ENCODE data around the gene B3GNT7. TPM values are rescaled to one million over a fixed set of nuclear protein-coding genes. Genes with fewer than 3 reads are reported as not detected.

The B3GNT7 gene
- total and polyA plus RNA-seq, 12 donors: 2.2 to 71.6 (median 47.7) TPM

DNA sequence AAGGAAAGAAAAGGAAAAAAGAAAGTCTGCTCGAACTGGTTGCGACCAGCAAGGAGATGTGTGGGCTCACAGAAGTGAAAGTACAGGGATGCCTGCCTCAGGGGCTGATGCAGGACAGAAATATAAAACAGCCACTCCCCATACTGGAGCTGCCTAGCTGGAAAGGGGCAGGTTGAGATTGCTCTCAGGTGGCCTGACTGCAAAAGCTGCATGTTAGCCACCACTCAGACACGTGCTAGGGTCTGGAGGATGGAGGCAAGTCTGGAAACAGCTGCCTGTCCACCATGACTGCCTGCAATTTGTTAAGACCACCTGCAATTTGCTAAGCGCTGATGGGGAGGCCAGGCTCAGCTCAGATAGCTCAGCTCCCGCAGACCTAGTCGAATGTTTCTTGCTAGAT lies 17.9 kb downstream of the B3GNT7 start:
- intact Hi-C loops (cut with DNase I): loop anchor here (5.0 to 10.0 kb wide), 3 partner anchors 121 to 309 kb away; no protein-coding TSS in a partner anchor
- no peaks in the 10 kb centered on the region for H3K36me3 ChIP-seq (replicated peaks in 1 of 2)
- DNase-seq: no peak
- peaks cover 0 to 11% of the 10 kb centered on the region in 2 donors for H3K4me1 ChIP-seq (replicated peaks in 1 of 2)
- WGBS, 4 donors: 84 to 92% (median 89%) methylated on average over 5 to 6 of the region's 6 CpGs
- TF ChIP-seq CTCF (IDR thresholded peaks at IDR 0.05) (no peak), POLR2A (IDR thresholded peaks at IDR 0.05) (no peak)
- H3K9me3 ChIP-seq (replicated peaks in 1 of 3): no peaks in the 10 kb centered on the region
- no peaks in the 10 kb centered on the region for H3K27me3 ChIP-seq
- no peak overlapping the region for H3K4me3 ChIP-seq
- H3K27ac ChIP-seq: peak overlapping the region in 1 of 5 donors; percentile 85

- 57 to 65% (median 59%) methylated on average over 15 of the region's 15 CpGs for WGBS, 4 donors
- no peak for DNase-seq
Observed at GRCh38 chr2:231413921-231414476, 18.5 kb downstream of the B3GNT7 start.

DNA sequence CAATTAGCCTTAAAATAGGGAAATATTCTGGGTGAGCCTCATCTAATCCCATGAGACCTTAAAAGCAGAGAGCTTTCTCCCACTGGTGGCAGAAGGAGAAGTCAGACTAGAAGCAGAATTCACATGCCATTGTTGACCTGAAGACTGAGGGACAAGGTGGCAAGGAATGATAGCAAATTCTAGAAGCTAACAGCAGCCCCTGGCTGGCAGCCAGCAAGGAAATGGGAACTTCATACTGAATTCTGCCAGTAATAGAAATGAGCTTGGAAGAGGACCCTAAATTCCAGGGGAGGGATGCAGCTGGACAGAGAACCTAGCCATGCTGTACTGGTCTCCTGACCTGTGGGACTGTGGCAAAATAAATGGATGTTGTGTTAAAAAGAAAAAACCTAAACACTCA lies 19.5 kb downstream of the B3GNT7 start:
- TF ChIP-seq POLR2A (IDR thresholded peaks at IDR 0.05) (no peak), CTCF (IDR thresholded peaks at IDR 0.05) (no peak)

More at GRCh38 chr2:231413921-231414476, 18.5 kb downstream of the B3GNT7 start:
- H3K27ac ChIP-seq: peak overlapping the region in 1 of 5 donors; percentile 49
- intact Hi-C loops (cut with DNase I): loop anchor here (5.0 to 10.0 kb wide), 3 partner anchors 122 to 309 kb away; no protein-coding TSS in a partner anchor
- H3K4me1 ChIP-seq (replicated peaks in 1 of 2): peaks cover 0 to 7% of the 10 kb centered on the region in 2 donors
- no peaks in the 10 kb centered on the region for H3K9me3 ChIP-seq (replicated peaks in 1 of 3)
- no peaks in the 10 kb centered on the region for H3K27me3 ChIP-seq
- H3K36me3 ChIP-seq (replicated peaks in 1 of 2): no peaks in the 10 kb centered on the region
- H3K4me3 ChIP-seq: no peak overlapping the region
- TF ChIP-seq POLR2A (IDR thresholded peaks at IDR 0.05): no peak
- no peak for TF ChIP-seq CTCF (IDR thresholded peaks at IDR 0.05)

GRCh38 chr2:231418820-231419640 lies 23.5 kb downstream of the B3GNT7 start:
- TF ChIP-seq POLR2A (IDR thresholded peaks at IDR 0.05): no peak
- no peak for TF ChIP-seq CTCF (IDR thresholded peaks at IDR 0.05)

More for the DNA sequence above, 19.5 kb downstream of the B3GNT7 start:
- H3K4me3 ChIP-seq: no peak overlapping the region
- H3K36me3 ChIP-seq (replicated peaks in 1 of 2): no peaks in the 10 kb centered on the region
- no peaks in the 10 kb centered on the region for H3K27me3 ChIP-seq
- peaks cover 0 to 6% of the 10 kb centered on the region in 2 donors for H3K4me1 ChIP-seq (replicated peaks in 1 of 2)
- intact Hi-C loops (cut with DNase I): loop anchor here in 1 of 2 donors (10.0 kb wide), 1 partner anchor 310 kb away; no protein-coding TSS in a partner anchor
- H3K27ac ChIP-seq: no peak overlapping the region
- H3K9me3 ChIP-seq (replicated peaks in 1 of 3): no peaks in the 10 kb centered on the region
- no peak for DNase-seq

More at GRCh38 chr2:231418820-231419640, 23.5 kb downstream of the B3GNT7 start:
- Histone ChIP-seq H3K36me3 (replicated peaks in 1 of 2) (no peaks in the 10 kb centered on the region), H3K27me3 (no peaks in the 10 kb centered on the region), H3K9me3 (replicated peaks in 1 of 3) (no peaks in the 10 kb centered on the region), H3K4me1 (replicated peaks in 1 of 2) (no peaks in the 10 kb centered on the region), H3K27ac (no peak overlapping the region), H3K4me3 (no peak overlapping the region)
- no peak for DNase-seq
- 90 to 94% (median 91%) methylated on average over 14 to 26 of the region's 26 CpGs for WGBS, 4 donors
- intact Hi-C loops (cut with DNase I): loop anchor here in 1 of 2 donors (10.0 kb wide), 1 partner anchor 314 kb away; no protein-coding TSS in a partner anchor
